Body of pancreas (tissue), 4 donors: ENCODE data around the gene MMP24.

Experiments used
- POLR2A ChIP-seq, 3 donors: fragments of 450-650 bp; IDR thresholded peaks; one replicate each; pipeline ENCODE4 v1.6.1; 2016; ENCODE audit warnings: antibody characterized with exemption in 3 of 3, mild to moderate bottlenecking in 2 of 3
- TF ChIP-seq, protein P1 (sequence below), 7 experiments: fragments of 450-650 bp in 4 of 7; fragments of 200-600 bp in 3 of 7; sonication (generic) in 3 of 7; IDR thresholded peaks; one replicate each; pipeline ENCODE4 v1.5.1; 2016 to 2019; ENCODE audit warnings: antibody characterized with exemption in 7 of 7

GRCh38 chr20:35285806-35286076, 59.3 kb downstream of the MMP24 start:
- TF ChIP-seq, protein P1, sequence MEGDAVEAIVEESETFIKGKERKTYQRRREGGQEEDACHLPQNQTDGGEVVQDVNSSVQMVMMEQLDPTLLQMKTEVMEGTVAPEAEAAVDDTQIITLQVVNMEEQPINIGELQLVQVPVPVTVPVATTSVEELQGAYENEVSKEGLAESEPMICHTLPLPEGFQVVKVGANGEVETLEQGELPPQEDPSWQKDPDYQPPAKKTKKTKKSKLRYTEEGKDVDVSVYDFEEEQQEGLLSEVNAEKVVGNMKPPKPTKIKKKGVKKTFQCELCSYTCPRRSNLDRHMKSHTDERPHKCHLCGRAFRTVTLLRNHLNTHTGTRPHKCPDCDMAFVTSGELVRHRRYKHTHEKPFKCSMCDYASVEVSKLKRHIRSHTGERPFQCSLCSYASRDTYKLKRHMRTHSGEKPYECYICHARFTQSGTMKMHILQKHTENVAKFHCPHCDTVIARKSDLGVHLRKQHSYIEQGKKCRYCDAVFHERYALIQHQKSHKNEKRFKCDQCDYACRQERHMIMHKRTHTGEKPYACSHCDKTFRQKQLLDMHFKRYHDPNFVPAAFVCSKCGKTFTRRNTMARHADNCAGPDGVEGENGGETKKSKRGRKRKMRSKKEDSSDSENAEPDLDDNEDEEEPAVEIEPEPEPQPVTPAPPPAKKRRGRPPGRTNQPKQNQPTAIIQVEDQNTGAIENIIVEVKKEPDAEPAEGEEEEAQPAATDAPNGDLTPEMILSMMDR (IDR thresholded peaks at IDR 0.05) = no peak
- TF ChIP-seq POLR2A (IDR thresholded peaks at IDR 0.05) = no peak
